ENCODE measurements around the gene DLGAP1. TPM values are rescaled to one million over a fixed set of nuclear protein-coding genes. Genes with fewer than 3 reads are reported as not detected.

DLGAP1 gene
- total and polyA plus RNA-seq, 10 of the 15 experiments (the other 5 are each of a cell fraction or from before 2014, with no cell fraction given): 0.23 to 27.6 (median 1.9) TPM

DNA sequence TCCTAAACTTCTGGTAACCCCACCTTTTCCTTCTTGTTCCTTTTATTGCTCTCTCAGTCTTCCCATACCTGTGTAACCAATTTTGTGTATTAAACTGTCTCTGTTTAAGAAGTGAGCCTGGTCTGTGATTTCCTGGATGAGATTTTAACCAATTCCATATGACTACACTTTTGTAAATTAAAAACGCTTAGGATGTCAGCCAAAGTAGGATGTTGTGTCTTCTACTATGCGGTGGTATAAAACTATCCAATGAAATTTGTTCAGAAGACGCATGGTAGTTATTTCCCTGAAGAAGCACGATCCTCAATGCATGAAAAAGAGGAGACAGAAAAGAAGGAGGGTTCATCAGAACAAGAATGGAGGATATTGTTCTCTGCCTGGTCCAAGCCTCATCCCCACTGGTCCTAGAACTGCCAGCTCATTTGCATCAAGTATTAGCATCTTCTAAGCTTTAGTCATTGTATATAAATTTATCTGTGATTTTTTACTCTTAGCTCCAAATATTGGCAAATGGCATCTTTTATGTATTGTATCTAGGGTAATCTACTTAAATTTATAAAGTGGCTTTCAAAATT lies 877.7 kb downstream of the DLGAP1 start:
- 22% methylated on average over 4 of the region's 4 CpGs for whole genome bisulfite sequencing (ENCODE audit: insufficient coverage, insufficient replicate concordance, low lambda C conversion rate, missing lambda C conversion rate)
- no peak for TF ChIP-seq SREBF2 (IDR thresholded peaks at IDR 0.05; ENCODE audit: low read length)
- TF ChIP-seq, protein P1, sequence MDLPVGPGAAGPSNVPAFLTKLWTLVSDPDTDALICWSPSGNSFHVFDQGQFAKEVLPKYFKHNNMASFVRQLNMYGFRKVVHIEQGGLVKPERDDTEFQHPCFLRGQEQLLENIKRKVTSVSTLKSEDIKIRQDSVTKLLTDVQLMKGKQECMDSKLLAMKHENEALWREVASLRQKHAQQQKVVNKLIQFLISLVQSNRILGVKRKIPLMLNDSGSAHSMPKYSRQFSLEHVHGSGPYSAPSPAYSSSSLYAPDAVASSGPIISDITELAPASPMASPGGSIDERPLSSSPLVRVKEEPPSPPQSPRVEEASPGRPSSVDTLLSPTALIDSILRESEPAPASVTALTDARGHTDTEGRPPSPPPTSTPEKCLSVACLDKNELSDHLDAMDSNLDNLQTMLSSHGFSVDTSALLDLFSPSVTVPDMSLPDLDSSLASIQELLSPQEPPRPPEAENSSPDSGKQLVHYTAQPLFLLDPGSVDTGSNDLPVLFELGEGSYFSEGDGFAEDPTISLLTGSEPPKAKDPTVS (IDR thresholded peaks at IDR 0.05; ENCODE audit: low read depth, low read length): no peak
- no peak for TF ChIP-seq TBL1XR1 (IDR thresholded peaks at IDR 0.05; ENCODE audit: low read depth, low read length)
- TF ChIP-seq BHLHE40 (IDR thresholded peaks at IDR 0.05; ENCODE audit: borderline replicate concordance in 1 of 2, low read depth in 2 of 2, low read length in 1 of 2): no peak
- TF ChIP-seq, protein P2, sequence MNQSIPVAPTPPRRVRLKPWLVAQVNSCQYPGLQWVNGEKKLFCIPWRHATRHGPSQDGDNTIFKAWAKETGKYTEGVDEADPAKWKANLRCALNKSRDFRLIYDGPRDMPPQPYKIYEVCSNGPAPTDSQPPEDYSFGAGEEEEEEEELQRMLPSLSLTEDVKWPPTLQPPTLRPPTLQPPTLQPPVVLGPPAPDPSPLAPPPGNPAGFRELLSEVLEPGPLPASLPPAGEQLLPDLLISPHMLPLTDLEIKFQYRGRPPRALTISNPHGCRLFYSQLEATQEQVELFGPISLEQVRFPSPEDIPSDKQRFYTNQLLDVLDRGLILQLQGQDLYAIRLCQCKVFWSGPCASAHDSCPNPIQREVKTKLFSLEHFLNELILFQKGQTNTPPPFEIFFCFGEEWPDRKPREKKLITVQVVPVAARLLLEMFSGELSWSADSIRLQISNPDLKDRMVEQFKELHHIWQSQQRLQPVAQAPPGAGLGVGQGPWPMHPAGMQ (IDR thresholded peaks at IDR 0.05; ENCODE audit: borderline replicate concordance): no peak
- TF ChIP-seq, protein P3, sequence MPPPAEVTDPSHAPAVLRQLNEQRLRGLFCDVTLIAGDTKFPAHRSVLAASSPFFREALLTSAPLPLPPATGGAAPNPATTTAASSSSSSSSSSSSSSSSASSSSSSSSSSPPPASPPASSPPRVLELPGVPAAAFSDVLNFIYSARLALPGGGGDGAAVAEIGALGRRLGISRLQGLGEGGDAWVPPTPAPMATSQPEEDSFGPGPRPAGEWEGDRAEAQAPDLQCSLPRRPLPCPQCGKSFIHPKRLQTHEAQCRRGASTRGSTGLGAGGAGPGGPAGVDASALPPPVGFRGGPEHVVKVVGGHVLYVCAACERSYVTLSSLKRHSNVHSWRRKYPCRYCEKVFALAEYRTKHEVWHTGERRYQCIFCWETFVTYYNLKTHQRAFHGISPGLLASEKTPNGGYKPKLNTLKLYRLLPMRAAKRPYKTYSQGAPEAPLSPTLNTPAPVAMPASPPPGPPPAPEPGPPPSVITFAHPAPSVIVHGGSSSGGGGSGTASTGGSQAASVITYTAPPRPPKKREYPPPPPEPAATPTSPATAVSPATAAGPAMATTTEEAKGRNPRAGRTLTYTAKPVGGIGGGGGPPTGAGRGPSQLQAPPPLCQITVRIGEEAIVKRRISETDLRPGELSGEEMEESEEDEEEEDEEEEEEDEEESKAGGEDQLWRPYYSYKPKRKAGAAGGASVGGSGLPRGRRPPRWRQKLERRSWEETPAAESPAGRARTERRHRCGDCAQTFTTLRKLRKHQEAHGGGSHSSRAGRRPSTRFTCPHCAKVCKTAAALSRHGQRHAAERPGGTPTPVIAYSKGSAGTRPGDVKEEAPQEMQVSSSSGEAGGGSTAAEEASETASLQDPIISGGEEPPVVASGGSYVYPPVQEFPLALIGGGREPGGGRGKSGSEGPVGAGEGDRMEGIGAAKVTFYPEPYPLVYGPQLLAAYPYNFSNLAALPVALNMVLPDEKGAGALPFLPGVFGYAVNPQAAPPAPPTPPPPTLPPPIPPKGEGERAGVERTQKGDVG (CRISPR knock-in tag; IDR thresholded peaks at IDR 0.05): no peak
- TF ChIP-seq PAX5 (IDR thresholded peaks at IDR 0.05; ENCODE audit: borderline replicate concordance, low read depth, low read length): no peak
- no peak for TF ChIP-seq FOXM1 (IDR thresholded peaks at IDR 0.05; ENCODE audit: low read depth, low read length)
- TF ChIP-seq, protein P4, sequence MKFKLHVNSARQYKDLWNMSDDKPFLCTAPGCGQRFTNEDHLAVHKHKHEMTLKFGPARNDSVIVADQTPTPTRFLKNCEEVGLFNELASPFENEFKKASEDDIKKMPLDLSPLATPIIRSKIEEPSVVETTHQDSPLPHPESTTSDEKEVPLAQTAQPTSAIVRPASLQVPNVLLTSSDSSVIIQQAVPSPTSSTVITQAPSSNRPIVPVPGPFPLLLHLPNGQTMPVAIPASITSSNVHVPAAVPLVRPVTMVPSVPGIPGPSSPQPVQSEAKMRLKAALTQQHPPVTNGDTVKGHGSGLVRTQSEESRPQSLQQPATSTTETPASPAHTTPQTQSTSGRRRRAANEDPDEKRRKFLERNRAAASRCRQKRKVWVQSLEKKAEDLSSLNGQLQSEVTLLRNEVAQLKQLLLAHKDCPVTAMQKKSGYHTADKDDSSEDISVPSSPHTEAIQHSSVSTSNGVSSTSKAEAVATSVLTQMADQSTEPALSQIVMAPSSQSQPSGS (IDR thresholded peaks at IDR 0.05; ENCODE audit: low read length): no peak
- ChIA-PET POLR2A (no interaction called here), CTCF (interaction anchor here (0.7 to 1.4 kb wide), 4 partner anchors 9 to 122 kb away, joined by 3 to 5 read pairs (median 4); no protein-coding TSS in a partner anchor), RAD21 (ENCODE audit: unreplicated experiment) (interaction anchor here (0.5 kb wide), 1 partner anchor 1054 kb away, joined by 4 read pairs; no protein-coding TSS in a partner anchor), SMC1A (ENCODE audit: uncharacterized antibody, unreplicated experiment) (interaction anchor here (0.9 to 1.0 kb wide), 4 partner anchors 8 to 124 kb away, joined by 3 to 5 read pairs (median 3); no protein-coding TSS in a partner anchor)
- H3K4me2 ChIP-seq (ENCODE audit: control insufficient read depth, insufficient read depth): no peak overlapping the region
- no peak overlapping the region for H3K27ac ChIP-seq (ENCODE audit: control insufficient read depth, insufficient read depth)
- H3K27me3 ChIP-seq (replicated peaks in 1 of 2; ENCODE audit: control insufficient read depth in 2 of 2, insufficient read depth in 2 of 2, low read length in 1 of 2): no peaks in the 10 kb centered on the region
- H3K4me3 ChIP-seq: no peak overlapping the region
- intact Hi-C loops (cut with micrococcal nuclease; ENCODE audit: unreplicated experiment): no loop called here
- no peak for FAIRE-seq
- no peaks in the 10 kb centered on the region; a peak in 1 of 4 replicates for H3K36me3 ChIP-seq (ENCODE audit: control insufficient read depth in 2 of 2, insufficient read depth in 2 of 2, low read length in 1 of 2)
- no peak for ATAC-seq
- DNase-seq (ENCODE audit: low read depth, low spot score): no peak
- no peaks in the 10 kb centered on the region for H3K9me3 ChIP-seq (replicated peaks; ENCODE audit: control insufficient read depth, insufficient read depth, low read length)
- no peak overlapping the region for H2AFZ ChIP-seq (ENCODE audit: control insufficient read depth, low read depth, low read length)
- in situ Hi-C loops (cut with MboI): no loop called here
- no peaks in the 10 kb centered on the region for H3K4me1 ChIP-seq (ENCODE audit: control insufficient read depth, insufficient read depth, low read length)
- BruUV-seq (replicated peaks): no TSS peak
- H4K20me1 ChIP-seq (ENCODE audit: control insufficient read depth, insufficient read depth): no peaks in the 10 kb centered on the region
- H3K79me2 ChIP-seq (ENCODE audit: control insufficient read depth, insufficient read depth, low read length): no peaks in the 10 kb centered on the region
- no peak overlapping the region for H3K9ac ChIP-seq (ENCODE audit: control insufficient read depth, insufficient read depth, low read length)
